HG02759 (cell line): Measurements from ENCODE around the gene PHLDB2.

ENCODE experiments used
- ATAC-seq: cut with Tn5 transposase; IDR thresholded peaks from one replicate; pipeline ENCODE4 v1.9.1; 2021; ENCODE audit warnings: mild to moderate bottlenecking, moderate library complexity; ENCODE audit not compliant: unreplicated experiment

PHLDB2 gene

DNA sequence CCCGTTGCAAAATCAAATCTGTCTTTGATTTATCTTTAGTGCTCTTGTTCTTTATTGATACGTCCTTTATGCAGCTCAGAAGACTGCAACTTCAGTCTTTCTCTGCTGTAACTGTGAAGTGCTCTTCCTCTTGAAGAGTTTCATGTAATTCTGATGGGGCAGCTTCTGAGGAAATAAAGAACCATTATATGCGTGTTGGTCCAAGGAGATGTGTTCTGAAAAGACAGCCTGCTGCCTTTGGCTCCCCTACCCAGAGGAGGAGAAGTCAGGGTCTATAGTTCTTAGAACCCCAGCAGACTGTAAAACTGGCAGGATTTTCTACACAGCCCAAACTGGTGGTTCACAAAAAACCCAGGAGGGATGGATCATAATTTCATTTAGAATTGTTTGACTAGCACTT, 97.4 kb downstream of the PHLDB2 start:
- no peak for ATAC-seq

DNA sequence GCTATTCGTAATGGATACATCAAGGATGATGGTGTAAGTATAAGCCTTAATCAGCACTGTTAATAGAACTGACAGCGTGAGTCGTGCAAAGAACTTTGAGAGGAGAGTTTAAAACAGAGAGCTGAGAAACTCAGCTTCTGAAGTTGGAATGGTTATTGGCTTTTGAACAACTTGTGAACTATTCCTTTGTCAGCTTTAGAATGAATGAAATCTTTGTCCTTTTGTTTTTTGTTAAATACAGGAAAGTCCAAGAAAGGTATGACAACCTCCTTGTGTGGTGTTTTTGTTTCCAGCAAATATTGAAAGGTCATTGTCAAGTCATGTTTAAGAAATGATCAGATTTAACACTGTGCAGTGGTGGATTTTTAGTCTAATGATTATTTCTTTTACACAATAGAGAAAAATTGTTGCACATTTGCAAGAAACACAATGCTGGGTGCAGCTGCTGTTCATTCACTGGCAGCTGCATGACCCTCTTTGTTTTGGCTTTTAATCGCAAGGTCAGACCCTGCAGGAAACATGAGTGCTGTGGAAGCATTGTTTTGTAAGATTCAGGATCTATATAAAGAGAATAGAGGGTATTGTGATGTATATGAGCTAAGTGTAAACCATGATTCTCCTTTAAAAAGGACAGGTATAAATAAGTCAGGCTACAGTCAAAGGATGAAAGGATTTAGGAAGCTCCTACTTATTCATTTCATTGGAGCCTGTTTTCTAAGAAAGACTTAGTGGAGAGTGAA, 98.1 kb downstream of the PHLDB2 start:
- no peak for ATAC-seq

- no peak for ATAC-seq
Measured at GRCh38 chr3:111961461-111962164, 102.5 kb downstream of the PHLDB2 start.

- no peak for ATAC-seq
Measured at GRCh38 chr3:111963424-111963823, 104.4 kb downstream of the PHLDB2 start.

DNA sequence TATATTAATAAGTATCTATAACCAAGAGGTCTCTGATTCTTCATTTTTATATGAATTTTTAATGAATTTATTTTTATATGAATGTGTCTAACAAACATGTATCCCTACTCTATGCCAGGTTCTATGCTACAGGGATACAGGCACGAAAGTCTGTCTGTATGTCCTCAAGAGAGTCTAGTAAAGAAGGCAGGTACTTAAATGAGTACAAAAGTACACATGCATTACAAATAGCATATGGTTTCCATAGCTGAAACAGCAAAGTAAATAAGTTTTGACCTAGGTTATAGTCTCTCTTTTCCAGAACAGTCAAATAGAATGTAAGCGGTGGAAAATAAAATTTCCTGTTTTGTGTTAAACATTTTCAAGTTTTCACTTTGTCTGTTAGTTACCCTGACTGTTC, 106.4 kb downstream of the PHLDB2 start:
- ATAC-seq, result no peak

DNA sequence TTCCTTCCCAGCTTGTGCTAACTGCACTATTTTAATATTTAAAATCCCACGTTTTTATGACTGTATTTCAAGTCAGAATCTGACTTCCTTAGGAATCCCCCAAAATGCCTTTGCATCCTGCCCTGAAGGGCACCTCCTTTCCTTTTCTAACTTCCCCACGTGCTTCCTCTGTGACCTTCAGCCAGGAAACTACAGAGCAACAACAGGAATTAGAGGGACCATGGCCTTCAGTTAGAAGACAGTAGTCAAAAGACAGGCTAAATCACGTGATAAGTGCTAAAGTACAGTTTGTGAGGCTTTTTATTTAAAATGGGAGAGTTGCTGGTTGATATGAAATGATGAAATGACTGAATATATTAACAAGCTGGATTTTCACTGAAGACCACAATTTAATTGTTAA, 108.0 kb downstream of the PHLDB2 start:
- no peak for ATAC-seq

GRCh38 chr3:111967651-111968274, 108.7 kb downstream of the PHLDB2 start:
- ATAC-seq, result peak; percentile 98

DNA sequence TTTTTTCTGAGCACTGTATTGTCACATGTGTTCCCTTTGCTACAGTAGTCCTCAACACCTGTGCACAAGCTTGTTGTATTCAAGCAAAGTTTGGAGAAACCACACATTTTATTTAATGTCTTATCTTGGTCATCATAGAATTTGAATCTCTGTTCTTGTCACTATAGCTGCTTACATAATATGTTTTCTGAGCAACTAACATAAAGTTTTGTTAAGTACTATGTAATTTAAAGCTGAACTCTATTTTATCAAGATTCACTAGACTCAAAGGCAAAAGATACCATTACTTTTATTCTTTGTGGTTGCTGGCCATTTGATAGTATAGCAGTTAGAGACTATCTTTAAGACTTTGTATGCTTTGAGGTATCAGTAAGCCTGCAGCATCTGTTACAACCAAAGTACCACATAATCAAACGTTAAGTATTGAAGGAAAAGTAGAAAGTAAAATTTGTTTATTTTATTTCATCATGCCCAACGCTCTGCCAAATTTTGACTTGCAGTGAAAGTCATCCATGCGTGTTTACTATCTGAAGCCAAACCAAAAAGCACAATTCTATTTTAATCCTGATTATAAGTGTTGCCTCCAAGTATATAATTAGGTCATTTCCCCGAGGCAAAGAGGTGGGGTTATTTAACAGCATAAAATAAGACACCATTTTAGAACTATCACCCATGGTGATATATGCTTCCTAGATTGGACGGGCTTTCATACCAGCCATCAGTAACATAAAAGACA, 109.4 kb downstream of the PHLDB2 start:
- no peak for ATAC-seq

- no peak for ATAC-seq
Measured at GRCh38 chr3:111970376-111970775, 111.3 kb downstream of the PHLDB2 start.

GRCh38 chr3:111971533-111972130, 112.6 kb downstream of the PHLDB2 start:
- ATAC-seq, result no peak

GRCh38 chr3:111972891-111973290, 113.8 kb downstream of the PHLDB2 start:
- ATAC-seq, result no peak

- ATAC-seq, result no peak
Measured at GRCh38 chr3:111975131-111975530, 116.1 kb downstream of the PHLDB2 start.

GRCh38 chr3:111976254-111976653, 117.2 kb downstream of the PHLDB2 start:
- no peak for ATAC-seq

- ATAC-seq, result peak; percentile 97
Measured at GRCh38 chr3:111978583-111979433, 119.7 kb downstream of the PHLDB2 start, which contains the start of gene ABHD10. ABHD10 (plus strand) TSS chr3:111979026; CDS start chr3:111979062, 36 bp downstream.

- ATAC-seq, result peak; percentile 29
Measured at GRCh38 chr3:111979434-111980038, 120.5 kb downstream of the PHLDB2 start.

DNA sequence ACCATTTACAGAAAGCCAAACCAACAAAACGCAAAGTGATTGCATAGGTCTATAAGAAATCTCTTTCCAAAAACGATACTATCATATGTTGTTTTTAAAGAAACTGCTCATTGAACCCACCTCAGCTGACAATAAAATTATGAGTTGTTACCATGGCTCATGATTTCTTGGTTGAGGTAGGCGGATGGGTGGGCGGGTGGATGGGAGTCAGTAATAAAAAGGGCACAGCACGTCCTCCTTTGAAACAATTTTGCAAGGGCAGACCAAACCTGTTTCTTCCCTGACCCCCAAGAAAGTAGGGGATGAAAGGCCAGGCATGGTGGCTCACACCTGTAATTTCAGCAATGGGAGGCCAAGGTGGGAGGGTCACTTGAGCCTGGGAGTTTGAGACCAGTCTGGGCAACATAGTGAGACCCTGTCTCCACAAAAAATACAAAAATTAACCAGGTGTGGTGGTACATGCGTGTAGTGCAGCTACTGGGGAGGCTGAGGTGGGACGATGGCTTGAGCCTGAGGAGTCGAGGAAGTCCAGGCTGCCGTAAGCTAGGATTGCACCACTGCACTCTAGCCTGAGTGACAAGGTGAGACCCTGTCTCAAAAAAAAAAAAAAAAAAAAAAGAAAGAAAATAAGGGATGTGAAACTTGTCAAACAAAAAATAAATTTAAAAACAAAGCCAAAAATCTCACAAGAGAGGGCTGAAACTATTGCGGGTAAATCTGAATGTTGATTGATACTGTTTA, 121.8 kb downstream of the PHLDB2 start:
- ATAC-seq, result no peak

DNA sequence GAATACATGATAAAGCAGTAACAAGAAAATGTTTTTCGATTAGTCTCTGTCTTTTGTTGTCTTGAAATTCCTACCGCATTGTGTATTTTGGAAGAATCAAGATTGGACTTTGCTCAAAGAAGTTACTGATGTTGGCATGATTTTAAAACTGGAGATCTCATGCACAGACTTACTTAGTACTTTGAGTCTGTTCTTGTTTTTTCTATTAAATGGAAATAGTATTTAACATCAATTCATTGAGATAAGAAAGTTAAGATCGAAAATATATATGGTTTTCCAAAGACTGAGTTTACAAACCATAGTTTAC, 122.3 kb downstream of the PHLDB2 start:
- ATAC-seq, result no peak

DNA sequence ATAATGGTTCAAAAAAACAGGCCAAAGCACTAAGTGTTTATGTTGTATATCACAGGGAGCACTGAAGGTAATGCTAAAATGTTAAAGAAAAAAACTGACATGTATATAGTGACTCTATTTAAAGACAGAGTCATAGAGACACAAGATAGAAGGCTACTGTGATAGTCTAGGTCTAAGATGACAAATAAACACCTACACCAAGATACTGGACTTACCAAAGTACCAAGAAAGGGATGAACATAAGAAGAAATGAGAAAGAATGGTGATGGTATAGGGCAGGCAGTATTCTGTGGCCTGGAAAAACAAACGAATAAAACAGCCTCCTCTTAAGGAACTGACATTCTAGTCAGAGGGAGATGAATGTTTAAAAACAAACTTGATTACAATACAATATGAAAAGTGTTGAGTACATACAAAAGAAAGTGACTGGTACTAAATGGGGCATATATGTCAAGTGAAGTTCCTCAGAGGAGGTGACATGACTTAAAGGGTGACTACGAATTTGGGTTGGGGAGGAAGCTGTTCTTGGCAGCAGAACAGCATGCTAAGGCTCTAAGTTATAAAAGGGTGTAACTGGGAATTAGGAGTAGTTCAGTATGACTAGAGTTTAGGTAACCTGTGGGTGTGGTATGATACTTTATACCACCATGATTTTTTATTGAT, 125.7 kb downstream of the PHLDB2 start:
- no peak for ATAC-seq
